GM12873 (cell line): Measurements from ENCODE around the gene PIMREG.
A peak's percentile ranks its signal among the peaks of the same experiment; 100 is the strongest.

Experiments
- CTCF ChIP-seq: IDR thresholded peaks from 2 replicates; pipeline ENCODE4 v1.5.1; 2012; ENCODE audit warnings: low read depth, mild to moderate bottlenecking, moderate library complexity, low read length, control low read depth; ENCODE audit not compliant: insufficient read depth; ENCODE audit errors: missing control alignments

PIMREG gene

GRCh38 chr17:6443692-6444570 lies at the start of gene PIMREG:
Gene PIMREG, plus strand, starts transcription at chr17:6444455. Its CDS starts 656 bp downstream, at chr17:6445111.
- TF ChIP-seq CTCF = no peak

- no peak for TF ChIP-seq CTCF
Observed at GRCh38 chr17:6398955-6399354, 45.3 kb upstream of the PIMREG start.

- no peak for TF ChIP-seq CTCF
Observed at GRCh38 chr17:6402258-6402657, 42.0 kb upstream of the PIMREG start.

GRCh38 chr17:6408276-6408675 lies 36.0 kb upstream of the PIMREG start:
- TF ChIP-seq CTCF = no peak

GRCh38 chr17:6408735-6409134 lies 35.5 kb upstream of the PIMREG start:
- no peak for TF ChIP-seq CTCF

- TF ChIP-seq CTCF = peak; percentile 64
Observed at GRCh38 chr17:6413065-6413464, 31.2 kb upstream of the PIMREG start.

- no peak for TF ChIP-seq CTCF
Observed at GRCh38 chr17:6415616-6416015, 28.6 kb upstream of the PIMREG start.
